ENCODE results near the gene EIF2S2.

EIF2S2 gene

GRCh38 chr20:34120213-34120612 is 8.2 kb upstream of the EIF2S2 start:
- TF ChIP-seq, protein P1, sequence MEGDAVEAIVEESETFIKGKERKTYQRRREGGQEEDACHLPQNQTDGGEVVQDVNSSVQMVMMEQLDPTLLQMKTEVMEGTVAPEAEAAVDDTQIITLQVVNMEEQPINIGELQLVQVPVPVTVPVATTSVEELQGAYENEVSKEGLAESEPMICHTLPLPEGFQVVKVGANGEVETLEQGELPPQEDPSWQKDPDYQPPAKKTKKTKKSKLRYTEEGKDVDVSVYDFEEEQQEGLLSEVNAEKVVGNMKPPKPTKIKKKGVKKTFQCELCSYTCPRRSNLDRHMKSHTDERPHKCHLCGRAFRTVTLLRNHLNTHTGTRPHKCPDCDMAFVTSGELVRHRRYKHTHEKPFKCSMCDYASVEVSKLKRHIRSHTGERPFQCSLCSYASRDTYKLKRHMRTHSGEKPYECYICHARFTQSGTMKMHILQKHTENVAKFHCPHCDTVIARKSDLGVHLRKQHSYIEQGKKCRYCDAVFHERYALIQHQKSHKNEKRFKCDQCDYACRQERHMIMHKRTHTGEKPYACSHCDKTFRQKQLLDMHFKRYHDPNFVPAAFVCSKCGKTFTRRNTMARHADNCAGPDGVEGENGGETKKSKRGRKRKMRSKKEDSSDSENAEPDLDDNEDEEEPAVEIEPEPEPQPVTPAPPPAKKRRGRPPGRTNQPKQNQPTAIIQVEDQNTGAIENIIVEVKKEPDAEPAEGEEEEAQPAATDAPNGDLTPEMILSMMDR (IDR thresholded peaks at IDR 0.05; ENCODE audit: low read depth, low read length): no peak
- no peaks in the 10 kb centered on the region for H3K36me3 ChIP-seq
- peaks cover 10% of the 10 kb centered on the region for H3K4me1 ChIP-seq
- H3K4me3 ChIP-seq (ENCODE audit: low read depth, low read length): no peak overlapping the region
- no peaks in the 10 kb centered on the region for H3K9me3 ChIP-seq
- DNase-seq: no peak
- no peaks in the 10 kb centered on the region for H3K27me3 ChIP-seq

GRCh38 chr20:34115232-34115631 is 3.2 kb upstream of the EIF2S2 start:
- Histone ChIP-seq H3K9me3 (no peaks in the 10 kb centered on the region), H3K36me3 (peaks cover 5% of the 10 kb centered on the region; the same call in 1 of the 2 replicates), H3K4me3 (ENCODE audit: low read depth, low read length) (no peak overlapping the region), H3K4me1 (no peaks in the 10 kb centered on the region), H3K27me3 (no peaks in the 10 kb centered on the region)
- TF ChIP-seq, protein P1 (IDR thresholded peaks at IDR 0.05; ENCODE audit: low read depth, low read length): no peak
- no peak for DNase-seq

- H3K27me3 ChIP-seq: no peaks in the 10 kb centered on the region
- H3K36me3 ChIP-seq: peaks cover 5% of the 10 kb centered on the region
- TF ChIP-seq, protein P1 (IDR thresholded peaks at IDR 0.05; ENCODE audit: low read depth, low read length): no peak
- no peak for DNase-seq
- no peak overlapping the region for H3K4me3 ChIP-seq (ENCODE audit: low read depth, low read length)
- H3K9me3 ChIP-seq: no peaks in the 10 kb centered on the region
- no peaks in the 10 kb centered on the region for H3K4me1 ChIP-seq
Observed at GRCh38 chr20:34114809-34115208, 2.8 kb upstream of the EIF2S2 start.

DNA sequence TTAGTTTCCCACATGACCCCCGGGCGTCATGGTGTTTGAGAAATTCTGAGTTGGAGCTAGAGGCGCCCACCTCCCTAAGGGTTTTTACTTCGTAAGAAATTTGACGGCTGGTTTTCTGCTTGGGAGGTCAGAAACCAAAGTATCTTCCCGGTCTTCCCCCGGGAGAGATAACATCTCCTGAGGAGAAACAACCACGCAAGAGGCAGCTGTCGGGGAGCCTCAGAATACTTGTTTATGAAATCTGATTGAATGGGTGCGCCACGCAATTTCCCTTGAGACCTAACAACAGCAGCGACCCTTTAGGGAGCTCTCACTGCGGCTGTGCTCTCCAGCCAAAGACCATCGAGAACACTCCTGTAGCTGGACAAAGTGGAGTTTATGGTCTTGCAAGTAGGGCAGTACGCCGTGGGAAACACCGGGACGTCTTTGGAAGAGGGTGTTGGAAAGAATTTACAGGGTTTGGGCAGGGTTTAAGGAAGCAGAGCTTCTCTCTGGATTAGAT is 608 bp upstream of the EIF2S2 start:
- peak; percentile 46 for DNase-seq
- Histone ChIP-seq H3K9me3 (no peaks in the 10 kb centered on the region), H3K27me3 (no peaks in the 10 kb centered on the region), H3K4me1 (no peaks in the 10 kb centered on the region), H3K4me3 (ENCODE audit: low read depth, low read length) (peak overlapping the region; percentile 92), H3K36me3 (peaks cover 21% of the 10 kb centered on the region)
- TF ChIP-seq, protein P1 (IDR thresholded peaks at IDR 0.05; ENCODE audit: low read depth, low read length): no peak

DNA sequence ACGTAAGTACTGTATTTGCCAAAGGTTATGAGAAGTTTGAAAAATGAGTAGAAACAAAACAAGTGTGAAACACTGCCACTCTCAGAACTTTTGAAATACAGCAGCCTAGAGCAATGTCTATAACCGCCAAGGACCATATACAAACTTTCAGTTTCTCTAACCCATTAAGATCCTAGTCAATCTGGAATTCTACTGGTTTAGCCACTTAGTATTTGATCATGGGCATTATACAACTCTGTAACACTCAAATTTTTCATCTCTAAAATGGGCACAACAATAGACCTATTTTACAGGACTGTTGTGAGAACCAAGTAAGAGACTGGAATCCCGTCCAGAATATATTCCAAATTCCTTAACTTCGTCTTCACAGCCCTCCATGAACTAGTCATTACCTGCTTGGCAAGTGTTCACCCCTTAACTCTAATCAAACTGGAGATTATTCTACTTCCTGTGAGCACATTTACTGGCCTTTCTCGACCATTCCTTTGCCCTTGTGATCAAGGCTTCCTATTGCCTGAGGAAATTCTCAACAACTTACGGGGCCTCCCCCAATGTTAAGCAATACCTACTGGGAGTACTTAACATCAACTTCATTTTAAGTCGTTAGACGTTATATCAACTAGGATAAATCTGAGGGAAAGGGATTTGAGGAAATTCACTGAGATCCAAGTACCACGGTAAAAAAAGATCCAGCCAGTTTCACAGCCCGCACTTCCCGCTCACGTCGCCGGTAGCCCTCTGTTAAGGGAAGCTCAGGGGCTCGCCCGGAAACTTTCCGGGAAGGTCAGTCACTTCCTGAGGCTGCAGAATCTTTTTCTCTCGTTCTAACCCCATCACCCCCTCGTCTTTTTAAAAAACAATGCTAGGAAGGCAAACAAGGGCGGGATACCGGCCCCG is 1.1 kb downstream of the EIF2S2 start:
- TF ChIP-seq, protein P1 (IDR thresholded peaks at IDR 0.05; ENCODE audit: low read depth, low read length): no peak
- H3K9me3 ChIP-seq: no peaks in the 10 kb centered on the region
- peaks cover 34% of the 10 kb centered on the region for H3K36me3 ChIP-seq
- H3K4me3 ChIP-seq (ENCODE audit: low read depth, low read length): peak overlapping the region; percentile 92
- no peak for DNase-seq
- no peaks in the 10 kb centered on the region for H3K27me3 ChIP-seq
- no peaks in the 10 kb centered on the region for H3K4me1 ChIP-seq
